Left ventricle myocardium inferior (tissue), 1 donor: ENCODE measurements around the gene BIK. TPM values are rescaled to one million over a fixed set of nuclear protein-coding genes. Genes with fewer than 3 reads are reported as not detected.

ENCODE experiments used
- DNase-seq: peaks from one replicate; pipeline ENCODE4 v3.0.0-alpha.2; 2020
- H3K27ac ChIP-seq: fragments of 200-600 bp; replicated peaks from 2 replicates; pipeline ENCODE4 v1.8.0; 2021
- H3K27me3 ChIP-seq: fragments of 200-600 bp; 2 replicates; pipeline ENCODE4 v1.8.0; 2021; ENCODE audit warnings: low read depth
- H3K36me3 ChIP-seq: fragments of 200-600 bp; 2 replicates; pipeline ENCODE4 v1.8.0; 2021
- H3K4me1 ChIP-seq: fragments of 200-600 bp; 2 replicates; pipeline ENCODE4 v1.8.0; 2021
- H3K4me3 ChIP-seq: fragments of 200-600 bp; 2 replicates; pipeline ENCODE4 v1.8.0; 2021; ENCODE audit warnings: mild to moderate bottlenecking, moderate library complexity
- H3K9me3 ChIP-seq: fragments of 200-600 bp; replicated peaks from 2 replicates; pipeline ENCODE4 v1.8.0; 2021
- CTCF ChIP-seq: fragments of 200-600 bp; IDR thresholded peaks from 2 replicates; pipeline ENCODE4 v1.8.0; 2021; ENCODE audit warnings: antibody characterized with exemption, mild to moderate bottlenecking, borderline replicate concordance
- intact Hi-C: fragments of 100-400 bp; cut with micrococcal nuclease; formaldehyde crosslinking; loops from one replicate; pipeline ENCODE4 v1.11.0; 2022
- total RNA-seq: library from RNA; stranded (reverse); fragmentation: NEBNext Ultra II Directional; extraction: Animal tissue kit (Norgen Biotek cat#: 25700); gene quantifications from one replicate; pipeline ENCODE4 v1.2.1, GENCODE V29; 2021
- donor health status: DM: no; HTN: yes; CAD: no; lungs with severe emphysema.

The BIK gene
- total RNA-seq, 1 donor from 2014 or later: 0.41 TPM

- DNase-seq: no peak
- Histone ChIP-seq H3K27ac (no peak overlapping the region), H3K9me3 (no peaks in the 10 kb centered on the region), H3K36me3 (no peaks in the 10 kb centered on the region), H3K27me3 (no peaks in the 10 kb centered on the region), H3K4me1 (peaks cover 54% of the 10 kb centered on the region), H3K4me3 (no peak overlapping the region)
- no peak for TF ChIP-seq CTCF
- intact Hi-C loops: no loop called here
These were observed 44.5 kb downstream of the BIK start for GRCh38 chr22:43154887-43155536.

- Histone ChIP-seq H3K4me1 (peaks cover 58% of the 10 kb centered on the region), H3K27ac (no peak overlapping the region)
- intact Hi-C loops: no loop called here
These were observed 45.2 kb downstream of the BIK start for GRCh38 chr22:43155789-43156188.

GRCh38 chr22:43156413-43156812, 45.9 kb downstream of the BIK start:
- Histone ChIP-seq H3K9me3 (no peaks in the 10 kb centered on the region), H3K36me3 (peaks cover 5% of the 10 kb centered on the region), H3K27me3 (no peaks in the 10 kb centered on the region), H3K4me1 (peaks cover 54% of the 10 kb centered on the region), H3K4me3 (no peak overlapping the region), H3K27ac (no peak overlapping the region)
- no peak for DNase-seq
- TF ChIP-seq CTCF: no peak
- intact Hi-C loops: no loop called here

More at GRCh38 chr22:43155789-43156188, 45.2 kb downstream of the BIK start:
- Histone ChIP-seq H3K9me3 (no peaks in the 10 kb centered on the region), H3K27me3 (no peaks in the 10 kb centered on the region), H3K4me3 (no peak overlapping the region), H3K36me3 (no peaks in the 10 kb centered on the region)
- no peak for TF ChIP-seq CTCF
- no peak for DNase-seq

- Histone ChIP-seq H3K4me1 (peaks cover 43% of the 10 kb centered on the region), H3K27ac (peak overlapping the region; percentile 8), H3K36me3 (peaks cover 11% of the 10 kb centered on the region), H3K9me3 (no peaks in the 10 kb centered on the region), H3K4me3 (no peak overlapping the region), H3K27me3 (no peaks in the 10 kb centered on the region)
- TF ChIP-seq CTCF: no peak
- intact Hi-C loops: no loop called here
- no peak for DNase-seq
These were observed 47.5 kb downstream of the BIK start for GRCh38 chr22:43157874-43158546.

GRCh38 chr22:43158778-43159483, 48.4 kb downstream of the BIK start:
- Histone ChIP-seq H3K9me3 (no peaks in the 10 kb centered on the region), H3K36me3 (peaks cover 11% of the 10 kb centered on the region), H3K27me3 (no peaks in the 10 kb centered on the region), H3K4me3 (no peak overlapping the region), H3K27ac (no peak overlapping the region), H3K4me1 (peaks cover 46% of the 10 kb centered on the region)
- no peak for TF ChIP-seq CTCF
- intact Hi-C loops: no loop called here
- no peak for DNase-seq
